B cell (primary cell): ENCODE measurements around the gene SLC26A1.

Source experiments
- EZH2 ChIP-seq: IDR thresholded peaks from 2 replicates; pipeline ENCODE4 v1.6.1; 2012; ENCODE audit warnings: borderline replicate concordance, low read depth, mild to moderate bottlenecking, moderate library complexity, low read length; ENCODE audit not compliant: insufficient read depth, poor library complexity, severe bottlenecking
- TF ChIP-seq, protein P1 (sequence below): fragments of 200-600 bp; IDR thresholded peaks from one replicate; pipeline ENCODE4 v1.8.0; 2022; ENCODE audit warnings: antibody characterized with exemption, mild to moderate bottlenecking

DNA sequence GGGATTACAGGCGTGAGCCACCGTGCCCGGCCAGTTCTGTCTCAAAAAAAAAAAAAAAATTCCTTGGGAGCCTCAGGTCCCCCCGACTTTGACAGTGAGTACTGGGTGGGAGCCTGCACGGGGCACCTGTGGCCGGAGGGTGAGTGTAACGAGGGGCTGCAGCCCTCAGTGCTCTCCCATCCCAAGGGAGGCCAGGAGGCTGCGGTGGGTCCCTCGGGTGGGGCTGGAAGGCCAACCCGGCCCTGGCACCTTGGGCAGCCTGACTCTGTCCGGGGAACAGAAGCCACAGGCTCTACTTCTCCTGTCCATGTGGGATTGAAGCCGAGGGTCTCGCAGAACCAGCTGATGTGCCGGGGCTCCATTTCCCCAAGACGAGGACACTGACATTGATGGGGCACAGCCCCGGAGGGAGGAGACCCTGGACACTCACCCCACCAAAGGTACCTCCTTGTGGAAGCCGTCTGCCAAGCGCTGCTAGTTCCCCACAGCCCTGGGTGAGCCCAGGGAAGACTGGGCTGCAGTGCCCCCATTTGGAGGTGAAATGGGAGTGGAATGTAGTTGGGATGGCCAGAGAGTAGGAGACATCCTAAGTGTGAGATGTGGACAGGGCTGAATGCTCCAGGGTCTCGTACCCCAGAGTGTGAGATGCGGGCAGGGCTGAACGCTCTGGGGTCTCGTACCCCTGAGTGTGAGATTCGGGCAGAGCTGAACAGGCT lies 2.3 kb upstream of the SLC26A1 start:
- TF ChIP-seq, protein P1, sequence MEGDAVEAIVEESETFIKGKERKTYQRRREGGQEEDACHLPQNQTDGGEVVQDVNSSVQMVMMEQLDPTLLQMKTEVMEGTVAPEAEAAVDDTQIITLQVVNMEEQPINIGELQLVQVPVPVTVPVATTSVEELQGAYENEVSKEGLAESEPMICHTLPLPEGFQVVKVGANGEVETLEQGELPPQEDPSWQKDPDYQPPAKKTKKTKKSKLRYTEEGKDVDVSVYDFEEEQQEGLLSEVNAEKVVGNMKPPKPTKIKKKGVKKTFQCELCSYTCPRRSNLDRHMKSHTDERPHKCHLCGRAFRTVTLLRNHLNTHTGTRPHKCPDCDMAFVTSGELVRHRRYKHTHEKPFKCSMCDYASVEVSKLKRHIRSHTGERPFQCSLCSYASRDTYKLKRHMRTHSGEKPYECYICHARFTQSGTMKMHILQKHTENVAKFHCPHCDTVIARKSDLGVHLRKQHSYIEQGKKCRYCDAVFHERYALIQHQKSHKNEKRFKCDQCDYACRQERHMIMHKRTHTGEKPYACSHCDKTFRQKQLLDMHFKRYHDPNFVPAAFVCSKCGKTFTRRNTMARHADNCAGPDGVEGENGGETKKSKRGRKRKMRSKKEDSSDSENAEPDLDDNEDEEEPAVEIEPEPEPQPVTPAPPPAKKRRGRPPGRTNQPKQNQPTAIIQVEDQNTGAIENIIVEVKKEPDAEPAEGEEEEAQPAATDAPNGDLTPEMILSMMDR = no peak
- no peak for TF ChIP-seq EZH2
